Endometrial microvascular endothelial cells (primary cell): ENCODE results near the gene CCRL2. TPM values are rescaled to one million over a fixed set of nuclear protein-coding genes. Genes with fewer than 3 reads are reported as not detected.
"Not testable (repeated sequence)": the region's sequence is repeated elsewhere in the genome, so short reads cannot be mapped to it uniquely, and the experiment has no call there.

Experiments
- in situ Hi-C: cut with HindIII; loops from 2 replicates; pipeline ENCODE4 v1.10.0; 2017; ENCODE audit warnings: low sequenced_read_pairs, low pct_unique_long_range_greater_than_20kb; ENCODE audit errors: inconsistent ontology term
- total RNA-seq: library from RNA; depleted of rRNA; stranded (reverse); fragments of >200 nt; gene quantifications from one replicate; pipeline ENCODE4 v1.2.3, GENCODE V29; 2015; ENCODE audit errors: inconsistent ontology term

CCRL2 gene
- total RNA-seq, 1 donor from 2014 or later, result 14.6 TPM

GRCh38 chr3:46399557-46399956 is 7.5 kb upstream of the CCRL2 start:
- in situ Hi-C loops, result no loop called here

- in situ Hi-C loops, result no loop called here
Observed at GRCh38 chr3:46400000-46400734, 6.9 kb upstream of the CCRL2 start.

- in situ Hi-C loops, result no loop called here
Observed at GRCh38 chr3:46400846-46401245, 6.2 kb upstream of the CCRL2 start.

- in situ Hi-C loops, result no loop called here
Observed at GRCh38 chr3:46401579-46401978, 5.5 kb upstream of the CCRL2 start.

GRCh38 chr3:46402902-46403301 is 4.2 kb upstream of the CCRL2 start:
- in situ Hi-C loops, result not testable (repeated sequence)

- in situ Hi-C loops, result no loop called here
Observed at GRCh38 chr3:46405301-46406019, 1.6 kb upstream of the CCRL2 start.

- in situ Hi-C loops, result no loop called here
Observed at GRCh38 chr3:46406443-46406787, 644 bp upstream of the CCRL2 start.

GRCh38 chr3:46407970-46408369 is 911 bp downstream of the CCRL2 start:
- in situ Hi-C loops, result no loop called here

- in situ Hi-C loops, result no loop called here
Observed at GRCh38 chr3:46408853-46409252, 1.8 kb downstream of the CCRL2 start.

GRCh38 chr3:46409739-46410489 is 2.9 kb downstream of the CCRL2 start:
- in situ Hi-C loops, result no loop called here

- in situ Hi-C loops, result no loop called here
Observed at GRCh38 chr3:46410669-46411068, 3.6 kb downstream of the CCRL2 start.

- in situ Hi-C loops, result no loop called here
Observed at GRCh38 chr3:46411271-46411670, 4.2 kb downstream of the CCRL2 start.

- in situ Hi-C loops, result no loop called here
Observed at GRCh38 chr3:46412786-46413298, 5.8 kb downstream of the CCRL2 start.

- in situ Hi-C loops, result no loop called here
Observed at GRCh38 chr3:46413951-46414350, 6.9 kb downstream of the CCRL2 start.

GRCh38 chr3:46414739-46415138 is 7.7 kb downstream of the CCRL2 start:
- in situ Hi-C loops, result no loop called here

- in situ Hi-C loops, result no loop called here
Observed at GRCh38 chr3:46416125-46416810, 9.2 kb downstream of the CCRL2 start.

- in situ Hi-C loops, result no loop called here
Observed at GRCh38 chr3:46416811-46417510, 9.9 kb downstream of the CCRL2 start.

- in situ Hi-C loops, result no loop called here
Observed at GRCh38 chr3:46417841-46418611, 11.0 kb downstream of the CCRL2 start.
